HG03354 (cell line): Measurements from ENCODE around the gene PCARE.
"Not testable (repeated sequence)": the region's sequence is repeated elsewhere in the genome, so short reads cannot be mapped to it uniquely, and the experiment has no call there.

Source experiments
- ATAC-seq: cut with Tn5 transposase; IDR thresholded peaks from one replicate; pipeline ENCODE4 v1.9.1; 2021; ENCODE audit warnings: mild to moderate bottlenecking; ENCODE audit not compliant: unreplicated experiment, poor library complexity, severe bottlenecking

Gene PCARE

GRCh38 chr2:29074411-29074810, at the start of gene PCARE:
TSS of gene PCARE (minus strand) at chr2:29074523. CDS start at chr2:29074261, 262 bp downstream.
- no peak for ATAC-seq

DNA sequence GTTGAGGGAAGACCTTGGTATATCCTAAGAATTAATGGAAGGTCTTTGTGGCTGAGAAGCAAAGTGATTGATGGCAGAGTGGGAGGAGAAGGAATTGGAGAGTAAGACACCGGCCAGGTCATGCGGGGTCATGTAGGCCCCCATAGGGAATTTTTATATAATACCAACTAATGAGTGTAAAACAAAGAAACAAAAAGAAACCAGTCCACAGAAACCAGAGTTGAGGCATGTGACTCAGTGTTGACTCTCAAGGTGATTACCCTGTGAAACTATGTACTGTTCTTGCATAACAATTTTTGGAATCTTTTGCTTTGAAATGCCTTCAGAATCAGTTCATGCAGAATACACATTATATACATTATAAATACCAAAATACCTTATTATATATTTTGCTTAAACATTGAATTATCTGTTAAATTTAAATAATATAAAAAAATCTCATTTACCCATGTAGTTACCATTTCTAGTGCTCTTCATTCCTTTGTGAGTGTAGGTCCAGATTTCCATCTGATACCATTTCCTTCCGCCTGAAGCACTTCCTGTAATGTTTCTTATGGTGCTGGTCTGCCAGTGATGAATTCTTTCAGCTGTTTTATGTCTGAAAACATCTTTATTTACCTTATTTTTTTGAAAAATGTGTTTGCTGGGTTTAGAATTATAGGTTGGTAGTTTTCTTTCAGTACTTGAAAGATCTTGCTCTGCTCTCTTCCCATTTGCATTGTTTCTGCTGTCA, 49.5 kb upstream of the PCARE start:
- ATAC-seq, result no peak

DNA sequence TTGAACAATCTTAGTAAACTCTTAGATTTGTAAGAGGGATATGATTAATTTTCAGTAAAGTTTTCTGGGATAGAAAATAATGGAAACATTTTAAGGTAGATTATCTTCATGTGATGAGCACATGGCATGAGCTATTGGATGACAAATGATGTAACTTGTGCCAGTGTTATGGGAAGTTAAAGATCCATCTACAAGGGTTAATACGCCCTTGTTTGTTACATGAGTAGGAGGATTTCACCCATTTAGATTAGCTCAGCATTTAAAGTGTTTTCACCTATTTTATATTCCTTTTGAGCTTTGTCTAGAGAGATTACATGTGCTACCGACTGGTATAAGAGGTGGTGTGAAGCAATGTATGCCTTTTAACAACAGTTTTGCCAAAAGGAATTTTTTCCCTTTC, 46.5 kb upstream of the PCARE start:
- no peak for ATAC-seq

- ATAC-seq, result no peak
Measured at GRCh38 chr2:29119211-29119610, 44.9 kb upstream of the PCARE start.

DNA sequence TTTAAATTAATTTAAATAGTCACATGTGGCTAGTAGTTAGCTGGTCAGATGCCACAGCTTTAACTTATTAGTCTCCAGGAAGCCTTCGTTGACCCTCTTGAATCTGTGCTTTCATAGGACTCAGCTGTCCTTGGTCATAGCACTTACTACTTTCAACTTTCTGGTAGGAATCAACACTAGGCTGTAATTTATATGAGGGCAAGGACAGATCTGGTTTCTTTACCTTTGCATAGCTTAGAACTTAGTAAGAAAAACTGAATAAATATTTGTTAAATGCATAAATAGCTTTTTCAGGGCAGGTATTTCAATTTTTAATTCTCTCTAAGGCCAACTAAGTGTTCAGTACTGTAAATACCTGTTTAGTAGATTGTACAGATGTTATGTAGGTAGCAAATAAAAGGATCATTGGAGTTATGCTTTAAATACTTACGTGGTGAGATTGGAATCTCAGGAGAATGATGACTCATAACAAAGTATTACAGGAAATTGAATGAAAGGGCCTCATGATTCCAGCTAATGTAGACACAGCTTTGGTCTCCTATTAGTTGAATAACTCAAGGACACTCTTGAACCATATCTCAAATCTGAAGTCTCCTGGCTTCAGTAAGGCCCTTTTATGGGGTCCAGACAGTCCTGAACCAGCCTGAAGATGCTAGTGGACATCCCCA, 43.4 kb upstream of the PCARE start:
- no peak for ATAC-seq

- peak; percentile 52 for ATAC-seq
Measured at GRCh38 chr2:29115797-29116781, 41.8 kb upstream of the PCARE start.

GRCh38 chr2:29114946-29115609, 40.8 kb upstream of the PCARE start, which contains the start of gene CLIP4:
TSS of gene CLIP4 (plus strand) at chr2:29115415. CDS start at chr2:29121389, 5,974 bp downstream.
- peak; percentile 48 for ATAC-seq

GRCh38 chr2:29114586-29114945, 40.2 kb upstream of the PCARE start:
- no peak for ATAC-seq

DNA sequence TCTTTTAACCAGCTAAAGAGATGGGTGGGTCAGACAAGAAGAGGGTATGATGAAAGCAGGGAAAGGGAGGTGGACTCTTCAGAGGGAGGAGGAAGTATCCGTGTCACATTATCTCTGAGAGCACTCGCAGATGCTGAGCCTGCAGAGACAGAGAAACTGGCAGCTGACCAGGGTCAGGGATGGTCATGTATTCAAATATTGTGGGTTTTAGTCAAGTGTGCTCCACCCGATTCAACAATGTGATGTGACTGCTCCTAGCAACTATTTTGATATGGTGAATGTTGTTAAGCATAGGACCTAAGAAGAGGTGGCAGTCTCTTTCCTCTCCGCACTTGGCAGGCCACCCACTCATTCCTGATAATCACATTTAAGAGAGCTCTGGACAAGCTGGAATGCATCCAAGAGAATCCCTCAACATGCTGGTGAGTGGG, 39.6 kb upstream of the PCARE start:
- ATAC-seq, result peak; percentile 28

GRCh38 chr2:29113027-29113686, 38.8 kb upstream of the PCARE start:
- no peak for ATAC-seq

DNA sequence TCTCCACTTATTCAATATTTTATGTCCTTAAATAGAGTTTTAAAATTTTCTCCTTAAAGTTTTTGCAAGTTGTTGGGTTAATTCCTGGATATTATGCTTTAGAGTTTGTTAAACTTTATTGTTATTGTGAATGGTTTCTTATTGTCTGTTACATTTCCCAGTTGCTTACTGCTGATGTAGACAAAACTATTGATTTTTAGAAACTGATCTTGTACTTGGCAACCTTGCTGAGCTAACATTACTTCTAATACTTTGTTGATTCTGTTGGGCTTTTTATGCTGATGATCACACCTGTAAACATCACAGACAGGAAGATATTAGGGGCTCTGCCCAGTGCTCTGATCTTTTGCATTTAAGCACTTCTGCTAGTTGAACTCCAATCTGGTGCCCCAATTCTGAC, 38.1 kb upstream of the PCARE start:
- ATAC-seq, result no peak

- peak; percentile 46 for ATAC-seq
Measured at GRCh38 chr2:29110916-29111535, 36.7 kb upstream of the PCARE start.

- ATAC-seq, result no peak
Measured at GRCh38 chr2:29109246-29109645, 34.9 kb upstream of the PCARE start.

DNA sequence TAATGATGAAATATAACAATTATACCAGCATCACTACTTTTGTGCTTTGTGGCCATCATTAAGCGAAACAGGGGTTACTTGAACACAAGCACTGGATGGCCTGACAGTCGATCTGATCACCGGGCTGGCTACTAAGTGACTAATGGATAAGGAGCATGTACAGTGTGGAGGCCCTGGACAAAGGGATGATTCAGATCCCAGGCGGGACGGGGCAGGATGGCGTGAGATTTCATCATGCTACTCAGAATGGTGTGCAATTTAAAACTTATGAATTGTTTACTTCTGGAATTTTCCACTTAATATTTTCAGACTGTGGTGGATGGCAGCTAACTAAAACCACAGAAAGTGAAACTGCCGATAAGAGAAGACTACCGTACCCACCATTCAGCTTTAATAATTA, 33.9 kb upstream of the PCARE start:
- no peak for ATAC-seq

DNA sequence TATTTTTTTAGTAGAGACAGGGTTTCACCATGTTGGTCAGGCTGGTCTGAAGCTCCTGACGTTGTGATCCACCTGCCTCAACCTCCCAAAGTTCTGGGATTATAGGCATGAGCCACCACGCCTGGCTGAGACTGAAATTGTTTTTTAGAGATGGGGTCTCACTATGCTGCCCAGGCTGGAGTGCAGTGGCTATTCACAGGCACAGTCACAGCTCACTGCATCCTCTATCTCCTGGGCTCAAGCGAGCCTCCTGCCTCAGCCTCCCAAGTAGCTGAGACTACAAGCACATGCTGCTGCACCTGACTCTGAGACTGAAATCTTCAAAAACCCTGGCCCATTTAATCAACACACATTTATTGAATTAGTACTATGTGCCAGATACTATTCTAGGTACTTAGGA, 33.2 kb upstream of the PCARE start:
- ATAC-seq, result not testable (repeated sequence)

DNA sequence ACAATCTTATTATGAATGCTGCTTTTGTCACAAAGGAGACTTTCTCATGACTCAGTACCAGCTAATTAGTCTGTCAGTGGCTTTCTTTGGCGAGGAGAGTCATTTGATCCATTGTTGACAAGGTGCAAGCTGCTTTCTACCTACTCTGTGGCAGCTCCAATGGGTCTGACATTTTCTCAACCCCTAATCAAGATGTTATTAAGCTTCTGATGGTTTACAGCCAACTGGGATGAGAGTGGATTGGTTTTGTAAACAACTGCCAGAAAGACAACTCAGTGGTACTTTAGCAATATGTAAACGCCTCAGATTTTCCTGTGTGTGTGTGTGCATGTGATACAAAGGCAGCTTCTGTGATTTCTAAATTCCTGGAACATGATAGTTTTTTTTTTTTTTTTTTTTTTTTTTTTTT, 32.7 kb upstream of the PCARE start:
- ATAC-seq, result no peak

GRCh38 chr2:29106256-29106655, 31.9 kb upstream of the PCARE start:
- no peak for ATAC-seq

DNA sequence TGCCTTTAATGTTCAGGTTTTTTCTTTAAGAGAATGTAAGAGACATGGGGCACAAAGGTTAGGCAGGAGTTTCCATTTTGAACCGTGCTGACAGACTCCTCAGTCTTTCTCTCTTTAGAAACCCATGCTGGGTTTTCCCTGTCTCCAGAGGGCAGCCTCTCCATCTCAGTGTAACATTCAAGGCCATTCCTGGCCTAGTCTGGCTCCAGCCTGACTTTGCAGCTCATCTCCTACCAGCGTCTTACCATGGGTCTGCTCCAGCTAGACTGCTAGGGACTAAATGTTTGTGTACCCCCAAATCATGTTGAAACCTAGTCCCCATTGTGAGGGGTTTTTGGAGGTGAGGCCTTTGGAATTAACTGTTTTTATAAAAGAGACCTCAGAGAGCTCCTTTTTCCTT, 31.1 kb upstream of the PCARE start:
- ATAC-seq, result no peak

GRCh38 chr2:29104688-29105087, 30.4 kb upstream of the PCARE start:
- no peak for ATAC-seq
